Measurements from ENCODE around the gene CYTH2. TPM values are rescaled to one million over a fixed set of nuclear protein-coding genes. Genes with fewer than 3 reads are reported as not detected.

The CYTH2 gene
- polyA plus RNA-seq, 2 of the 4 experiments (the other 2 are of a cell fraction), result 33.4 to 50.5 TPM

DNA sequence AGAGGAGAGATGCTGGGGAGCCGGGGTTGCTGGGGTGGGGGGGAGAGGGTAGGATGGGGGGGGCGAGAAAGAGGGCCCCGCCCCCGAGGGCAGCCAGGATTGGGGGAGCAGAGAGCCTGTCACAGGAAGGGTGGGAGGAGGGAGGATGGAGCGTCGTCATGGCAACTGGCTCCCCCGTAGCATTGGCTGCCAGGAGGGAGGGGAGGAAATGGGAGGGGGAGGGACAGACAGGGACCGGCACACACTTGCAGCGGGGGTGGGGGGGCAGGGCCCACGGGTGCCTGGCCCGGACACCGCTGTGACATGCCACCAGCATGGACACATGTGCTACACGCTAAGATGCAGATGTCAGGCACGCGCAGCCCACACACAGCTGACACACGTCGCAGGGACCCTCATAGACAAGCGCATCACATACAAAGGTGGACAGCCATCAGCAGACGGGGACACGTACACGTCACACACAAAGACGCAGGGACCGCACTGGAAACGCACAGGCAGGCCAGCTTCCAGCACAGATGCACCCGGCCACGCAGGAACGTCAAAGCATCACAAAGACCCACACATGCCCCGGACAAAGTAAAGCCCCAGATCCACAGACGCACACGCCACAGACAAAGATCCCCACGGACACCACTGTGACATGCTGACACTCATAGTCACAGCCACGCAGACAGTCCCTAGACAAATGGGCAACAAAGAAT is 42.8 kb downstream of the CYTH2 start, which contains the start of gene LMTK3:
Gene LMTK3, minus strand, starts transcription at position 36 of the 704 bp plus-strand sequence. CDS start 259 bp downstream, outside the sequence.
- WGBS (ENCODE audit: missing lambda C conversion rate), result 59% methylated on average over 25 of the region's 32 CpGs

GRCh38 chr19:48512504-48513288 is 43.5 kb downstream of the CYTH2 start:
- DNase-seq (ENCODE audit: low read depth in 1 of 2, low spot score in 1 of 2) (no peak), FAIRE-seq (peak; percentile 54), ATAC-seq (no peak)
- 54% methylated on average over 19 of the region's 19 CpGs for WGBS (ENCODE audit: missing lambda C conversion rate)
- Histone ChIP-seq H3K4me1 (peaks cover 34% of the 10 kb centered on the region), H3K4me3 (peak overlapping the region; percentile 59), H3K9me3 (no peaks in the 10 kb centered on the region), H3K27ac (peak overlapping the region; percentile 92 to 93), H3K4me2 (peak overlapping the region; percentile 86)
- ChIA-PET POLR2A (interaction anchor here (1.3 to 1.4 kb wide), 2 partner anchors 19 to 43 kb away, joined by 3 to 5 read pairs; no protein-coding TSS in a partner anchor), CTCF (interaction anchor here (1.3 to 10.2 kb wide), 7 partner anchors 7 to 122 kb away, joined by 4 to 101 read pairs (median 6); partner anchors contain the start of gene KDELR1)
- TF ChIP-seq RFX5 (IDR thresholded peaks at IDR 0.05) (no peak), CEBPB (IDR thresholded peaks at IDR 0.05) (peak; percentile 38 to 76; a peak in 2 of 4 replicates)

More for the DNA sequence above, 42.8 kb downstream of the CYTH2 start, which contains the start of gene LMTK3:
- ATAC-seq (peak; percentile 11 to 20; a peak in 5 of 6 replicates), FAIRE-seq (no peak), DNase-seq (ENCODE audit: low read depth in 1 of 2, low spot score in 1 of 2) (peak; percentile 75 to 85)
- ChIA-PET POLR2A (interaction anchor here (1.3 kb wide), 1 partner anchor 18 kb away, joined by 3 read pairs; no protein-coding TSS in a partner anchor), CTCF (interaction anchor here (1.4 to 10.2 kb wide), 3 partner anchors 19 to 74 kb away, joined by 4 to 101 read pairs (median 11); no protein-coding TSS in a partner anchor)
- Histone ChIP-seq H3K4me3 (peak within 1 kb of the TSS; percentile 34), H3K9me3 (no peaks in the 10 kb centered on the region), H3K4me1 (peaks cover 34% of the 10 kb centered on the region), H3K4me2 (peak within 1 kb of the TSS; percentile 86), H3K27ac (peak within 1 kb of the TSS; percentile 56 to 92)
- TF ChIP-seq, protein P1, sequence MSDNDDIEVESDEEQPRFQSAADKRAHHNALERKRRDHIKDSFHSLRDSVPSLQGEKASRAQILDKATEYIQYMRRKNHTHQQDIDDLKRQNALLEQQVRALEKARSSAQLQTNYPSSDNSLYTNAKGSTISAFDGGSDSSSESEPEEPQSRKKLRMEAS (IDR thresholded peaks at IDR 0.05), result no peak
- TF ChIP-seq BHLHE40 (IDR thresholded peaks at IDR 0.05; ENCODE audit: low read depth, low read length) (no peak), PBX3 (IDR thresholded peaks at IDR 0.05) (peak; percentile 59; the same call in 1 of the 2 replicates), ZC3H11A (IDR thresholded peaks at IDR 0.05) (no peak), RARB (CRISPR knock-in tag; IDR thresholded peaks at IDR 0.05) (no peak)

- CTCF ChIA-PET, result interaction anchor here (0.6 to 10.2 kb wide), 11 partner anchors 8 to 243 kb away, joined by 3 to 101 read pairs (median 6); partner anchors contain the start of gene KDELR1
- Histone ChIP-seq H3K4me3 (peak overlapping the region; percentile 59), H3K27ac (peak overlapping the region; percentile 92 to 93), H3K4me2 (peak overlapping the region; percentile 86), H3K4me1 (peaks cover 34% of the 10 kb centered on the region), H3K9me3 (no peaks in the 10 kb centered on the region)
- DNase-seq (ENCODE audit: low read depth in 1 of 2, low spot score in 1 of 2) (peak; percentile 92 to 94), FAIRE-seq (no peak), ATAC-seq (peak; percentile 76 to 86)
- WGBS (ENCODE audit: missing lambda C conversion rate), result 5% methylated on average over 27 of the region's 54 CpGs
- POLR2A ChIA-PET, result interaction anchor here (0.6 to 1.7 kb wide), 10 partner anchors 8 to 106 kb away, joined by 3 to 16 read pairs (median 5); partner anchors contain the start of gene SPHK2
- no peak for TF ChIP-seq EHF (CRISPR knock-in tag; IDR thresholded peaks at IDR 0.05)
- TF ChIP-seq CHD4 (IDR thresholded peaks at IDR 0.05; ENCODE audit: borderline replicate concordance), result peak; percentile 93
- TF ChIP-seq, protein P1 (IDR thresholded peaks at IDR 0.05), result peak; percentile 72
- peak; percentile 30; the same call in 1 of the 3 replicates for TF ChIP-seq SMC3 (IDR thresholded peaks at IDR 0.05)
- no peak for TF ChIP-seq ZSCAN20 (CRISPR knock-in tag; IDR thresholded peaks at IDR 0.05)
- TF ChIP-seq RARB (CRISPR knock-in tag; IDR thresholded peaks at IDR 0.05), result no peak
- TF ChIP-seq, protein P2, sequence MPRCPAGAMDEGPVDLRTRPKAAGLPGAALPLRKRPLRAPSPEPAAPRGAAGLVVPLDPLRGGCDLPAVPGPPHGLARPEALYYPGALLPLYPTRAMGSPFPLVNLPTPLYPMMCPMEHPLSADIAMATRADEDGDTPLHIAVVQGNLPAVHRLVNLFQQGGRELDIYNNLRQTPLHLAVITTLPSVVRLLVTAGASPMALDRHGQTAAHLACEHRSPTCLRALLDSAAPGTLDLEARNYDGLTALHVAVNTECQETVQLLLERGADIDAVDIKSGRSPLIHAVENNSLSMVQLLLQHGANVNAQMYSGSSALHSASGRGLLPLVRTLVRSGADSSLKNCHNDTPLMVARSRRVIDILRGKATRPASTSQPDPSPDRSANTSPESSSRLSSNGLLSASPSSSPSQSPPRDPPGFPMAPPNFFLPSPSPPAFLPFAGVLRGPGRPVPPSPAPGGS (IDR thresholded peaks at IDR 0.05), result 0 out of 3 replicates have a peak, but pooled peaks have one; percentile 61
- TF ChIP-seq ZFP36 (IDR thresholded peaks at IDR 0.05; ENCODE audit: borderline replicate concordance, partially characterized antibody), result no peak
- TF ChIP-seq PHF8 (IDR thresholded peaks at IDR 0.05; ENCODE audit: borderline replicate concordance, low read depth), result no peak
- no peak for TF ChIP-seq EHMT2 (IDR thresholded peaks at IDR 0.05; ENCODE audit: low read depth)
- peak; percentile 63; the same call in 1 of the 2 replicates for TF ChIP-seq E2F6 (IDR thresholded peaks at IDR 0.05; ENCODE audit: borderline replicate concordance, low read depth)
- TF ChIP-seq TP53 (CRISPR knock-in tag; IDR thresholded peaks at IDR 0.05), result no peak
- peak; percentile 89; the same call in 1 of the 2 replicates for TF ChIP-seq RCOR1 (IDR thresholded peaks at IDR 0.05; ENCODE audit: low read depth, low read length)
- TF ChIP-seq USF2 (IDR thresholded peaks at IDR 0.05), result peak; percentile 38; the same call in 1 of the 2 replicates
- peak; percentile 66 for TF ChIP-seq CHD2 (IDR thresholded peaks at IDR 0.05; ENCODE audit: low read length, partially characterized antibody)
- TF ChIP-seq BHLHE40 (IDR thresholded peaks at IDR 0.05; ENCODE audit: low read depth, low read length), result 0 out of 2 replicates have a peak, but pooled peaks have one; percentile 2
- TF ChIP-seq FOXS1 (CRISPR knock-in tag; IDR thresholded peaks at IDR 0.05), result peak; percentile 47; the same call in 1 of the 2 replicates
- TF ChIP-seq KDM1A (IDR thresholded peaks at IDR 0.05; ENCODE audit: low read depth), result peak; percentile 96
- TF ChIP-seq MAFK (IDR thresholded peaks at IDR 0.05; ENCODE audit: partially characterized antibody), result peak; percentile 42
These were observed 44.3 kb downstream of the CYTH2 start for GRCh38 chr19:48513289-48514122.

All from A549 (cell line).